Measurements from ENCODE around the gene C1orf226.

C1orf226 gene

GRCh38 chr1:162364498-162364897 lies 17.0 kb upstream of the C1orf226 start:
- H3K9me3 ChIP-seq (replicated peaks in 1 of 11) = no peaks in the 10 kb centered on the region
- H3K4me2 ChIP-seq = no peak overlapping the region
- H4K20me1 ChIP-seq = no peaks in the 10 kb centered on the region
- no peak overlapping the region for H3K9ac ChIP-seq
- H3K27me3 ChIP-seq = no peaks in the 10 kb centered on the region
- TF ChIP-seq Cebpa-rat (IDR thresholded peaks at IDR 0.05) = no peak
- H3K4me3 ChIP-seq = no peak overlapping the region
- no peaks in the 10 kb centered on the region for H3K36me3 ChIP-seq
- H3K27ac ChIP-seq = no peak overlapping the region
- H3K4me1 ChIP-seq = peaks cover 0 to 5% (median 0%) of the 10 kb centered on the region in 10 experiments; a peak in 3 of 20 replicates

- H3K9ac ChIP-seq = no peak overlapping the region
- H3K27me3 ChIP-seq = no peaks in the 10 kb centered on the region
- H3K4me3 ChIP-seq = no peak overlapping the region
- no peak for TF ChIP-seq Cebpa-rat (IDR thresholded peaks at IDR 0.05)
- H3K9me3 ChIP-seq (replicated peaks in 1 of 11) = no peaks in the 10 kb centered on the region
- no peaks in the 10 kb centered on the region for H3K36me3 ChIP-seq
- no peak overlapping the region for H3K4me2 ChIP-seq
- peaks cover 0 to 5% (median 0%) of the 10 kb centered on the region in 10 experiments; a peak in 3 of 20 replicates for H3K4me1 ChIP-seq
- H3K27ac ChIP-seq = no peak overlapping the region
- no peaks in the 10 kb centered on the region for H4K20me1 ChIP-seq
These were observed 16.1 kb upstream of the C1orf226 start for GRCh38 chr1:162365284-162366020.

- H3K4me3 ChIP-seq = no peak overlapping the region
- H3K27me3 ChIP-seq = no peaks in the 10 kb centered on the region
- TF ChIP-seq Cebpa-rat (IDR thresholded peaks at IDR 0.05) = no peak
- no peaks in the 10 kb centered on the region for H3K36me3 ChIP-seq
- no peaks in the 10 kb centered on the region for H3K9me3 ChIP-seq (replicated peaks in 1 of 11)
- H3K9ac ChIP-seq = no peak overlapping the region
- no peaks in the 10 kb centered on the region for H4K20me1 ChIP-seq
- H3K4me2 ChIP-seq = no peak overlapping the region
- peaks cover 0 to 5% (median 0%) of the 10 kb centered on the region in 10 experiments; a peak in 3 of 20 replicates for H3K4me1 ChIP-seq
- no peak overlapping the region for H3K27ac ChIP-seq
These were observed 15.4 kb upstream of the C1orf226 start for GRCh38 chr1:162366149-162366548.

DNA sequence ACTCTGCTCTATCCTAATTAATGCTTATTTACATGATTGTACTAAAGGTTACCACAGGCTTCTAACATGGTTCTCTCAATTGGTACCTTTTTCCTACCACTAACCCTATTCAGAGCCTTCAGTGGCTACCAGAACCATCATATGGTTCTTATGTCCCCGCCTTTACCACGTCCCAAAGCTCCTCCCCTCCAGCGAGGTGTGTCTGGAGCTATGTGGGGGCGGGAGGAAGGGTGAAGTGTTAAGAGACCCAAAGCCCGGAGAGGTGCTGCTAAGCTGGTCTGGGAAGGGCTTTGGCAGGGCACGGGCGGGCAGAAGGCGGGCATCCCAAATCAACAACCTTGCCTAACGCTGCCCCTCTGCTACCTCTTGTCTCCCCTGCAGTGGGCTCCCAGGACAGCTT lies 14.9 kb upstream of the C1orf226 start:
- Histone ChIP-seq H3K4me2 (no peak overlapping the region), H3K36me3 (no peaks in the 10 kb centered on the region), H4K20me1 (no peaks in the 10 kb centered on the region), H3K9ac (no peak overlapping the region), H3K9me3 (replicated peaks in 1 of 11) (no peaks in the 10 kb centered on the region), H3K4me1 (peaks cover 0 to 3% (median 0%) of the 10 kb centered on the region in 10 experiments; a peak in 4 of 20 replicates), H3K27me3 (no peaks in the 10 kb centered on the region), H3K27ac (no peak overlapping the region), H3K4me3 (no peak overlapping the region)
- TF ChIP-seq Cebpa-rat (IDR thresholded peaks at IDR 0.05) = no peak

DNA sequence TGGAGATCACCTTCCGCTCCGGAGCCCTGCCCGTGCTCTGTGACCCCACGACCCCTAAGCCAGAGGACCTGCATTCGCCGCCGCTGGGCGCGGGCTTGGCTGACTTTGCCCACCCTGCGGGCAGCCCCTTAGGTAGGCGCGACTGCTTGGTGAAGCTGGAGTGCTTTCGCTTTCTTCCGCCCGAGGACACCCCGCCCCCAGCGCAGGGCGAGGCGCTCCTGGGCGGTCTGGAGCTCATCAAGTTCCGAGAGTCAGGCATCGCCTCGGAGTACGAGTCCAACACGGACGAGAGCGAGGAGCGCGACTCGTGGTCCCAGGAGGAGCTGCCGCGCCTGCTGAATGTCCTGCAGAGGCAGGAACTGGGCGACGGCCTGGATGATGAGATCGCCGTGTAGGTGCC lies 14.5 kb upstream of the C1orf226 start:
- Histone ChIP-seq H3K27me3 (no peaks in the 10 kb centered on the region), H3K4me3 (no peak overlapping the region), H3K4me2 (no peak overlapping the region), H3K9me3 (replicated peaks in 1 of 11) (no peaks in the 10 kb centered on the region), H3K27ac (no peak overlapping the region), H3K4me1 (peaks cover 0 to 4% (median under 1%) of the 10 kb centered on the region in 10 experiments; a peak in 8 of 20 replicates), H4K20me1 (no peaks in the 10 kb centered on the region), H3K36me3 (no peaks in the 10 kb centered on the region), H3K9ac (no peak overlapping the region)
- TF ChIP-seq Cebpa-rat (IDR thresholded peaks at IDR 0.05) = no peak

DNA sequence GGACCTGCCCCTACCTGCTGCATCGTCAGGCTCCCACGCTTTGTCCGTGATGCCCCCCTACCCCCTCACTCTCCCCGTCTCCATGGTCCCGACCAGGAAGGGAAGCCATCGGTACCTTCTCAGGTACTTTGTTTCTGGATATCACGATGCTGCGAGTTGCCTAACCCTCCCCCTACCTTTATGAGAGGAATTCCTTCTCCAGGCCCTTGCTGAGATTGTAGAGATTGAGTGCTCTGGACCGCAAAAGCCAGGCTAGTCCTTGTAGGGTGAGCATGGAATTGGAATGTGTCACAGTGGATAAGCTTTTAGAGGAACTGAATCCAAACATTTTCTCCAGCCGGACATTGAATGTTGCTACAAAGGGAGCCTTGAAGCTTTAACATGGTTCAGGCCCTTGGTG lies 13.8 kb upstream of the C1orf226 start:
- Histone ChIP-seq H3K9me3 (replicated peaks in 1 of 11) (no peaks in the 10 kb centered on the region), H3K4me2 (no peak overlapping the region), H3K36me3 (no peaks in the 10 kb centered on the region), H3K27me3 (no peaks in the 10 kb centered on the region), H3K27ac (no peak overlapping the region), H3K4me1 (peaks cover 0 to 11% (median 7%) of the 10 kb centered on the region in 10 experiments; a peak in 9 of 20 replicates), H3K4me3 (no peak overlapping the region), H4K20me1 (no peaks in the 10 kb centered on the region), H3K9ac (no peak overlapping the region)
- TF ChIP-seq Cebpa-rat (IDR thresholded peaks at IDR 0.05) = no peak

DNA sequence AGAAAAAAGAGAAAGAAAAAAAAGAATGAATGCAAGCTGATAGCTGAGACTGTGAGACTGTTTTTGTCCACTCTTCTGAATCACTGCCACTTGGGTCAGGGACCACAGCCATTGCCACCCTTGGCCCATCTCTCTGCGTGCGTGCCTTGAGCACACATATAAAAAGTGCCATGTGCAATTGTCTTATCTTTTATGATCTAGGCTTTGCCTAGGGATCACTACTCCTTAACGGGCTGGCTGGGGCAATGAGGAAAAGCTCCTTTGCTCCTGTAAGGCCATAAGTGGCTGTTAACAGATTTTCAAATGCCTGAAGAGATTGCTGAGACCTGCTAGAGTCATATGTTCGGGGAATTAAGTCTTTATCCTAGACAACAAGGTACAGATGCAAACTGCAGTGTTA lies 13.1 kb upstream of the C1orf226 start:
- H3K4me1 ChIP-seq = peaks cover 0 to 13% (median 10%) of the 10 kb centered on the region in 10 experiments; a peak in 9 of 20 replicates
- H3K27ac ChIP-seq = no peak overlapping the region
- no peaks in the 10 kb centered on the region for H3K9me3 ChIP-seq (replicated peaks in 1 of 11)
- H3K9ac ChIP-seq = no peak overlapping the region
- no peak overlapping the region for H3K4me2 ChIP-seq
- H4K20me1 ChIP-seq = no peaks in the 10 kb centered on the region
- no peak for TF ChIP-seq Cebpa-rat (IDR thresholded peaks at IDR 0.05)
- no peak overlapping the region for H3K4me3 ChIP-seq
- no peaks in the 10 kb centered on the region for H3K36me3 ChIP-seq
- H3K27me3 ChIP-seq = no peaks in the 10 kb centered on the region

DNA sequence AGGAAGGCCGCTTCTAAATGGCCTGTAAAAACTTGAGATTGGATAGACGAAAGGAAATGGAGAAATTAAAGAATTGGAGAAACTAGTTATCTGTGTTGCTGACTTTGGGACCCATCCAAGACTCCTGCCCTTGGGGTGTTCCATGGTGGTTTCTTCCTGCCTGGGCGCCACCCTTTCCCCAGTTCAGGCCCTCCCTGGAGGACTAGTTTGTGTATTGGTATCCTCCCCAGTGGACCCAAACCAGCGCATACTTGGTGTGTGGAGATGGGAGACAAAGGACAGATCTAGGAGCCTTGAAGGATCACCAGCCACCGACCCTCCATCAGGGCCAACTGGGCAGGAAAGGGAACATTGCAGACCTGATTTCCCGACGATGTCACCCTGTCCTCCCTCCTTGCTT lies 12.0 kb upstream of the C1orf226 start:
- Histone ChIP-seq H3K27me3 (no peaks in the 10 kb centered on the region), H3K36me3 (no peaks in the 10 kb centered on the region), H3K27ac (no peak overlapping the region), H3K4me3 (no peak overlapping the region), H3K9me3 (replicated peaks in 1 of 11) (no peaks in the 10 kb centered on the region), H3K9ac (no peak overlapping the region), H3K4me1 (peaks cover 0 to 20% (median 11%) of the 10 kb centered on the region in 10 experiments; a peak in 9 of 20 replicates), H3K4me2 (no peak overlapping the region), H4K20me1 (no peaks in the 10 kb centered on the region)
- TF ChIP-seq Cebpa-rat (IDR thresholded peaks at IDR 0.05) = no peak

GRCh38 chr1:162370161-162370560 lies 11.4 kb upstream of the C1orf226 start:
- Histone ChIP-seq H3K9me3 (replicated peaks in 1 of 11) (no peaks in the 10 kb centered on the region), H3K4me3 (no peak overlapping the region), H3K27ac (no peak overlapping the region), H4K20me1 (no peaks in the 10 kb centered on the region), H3K4me1 (peaks cover 0 to 22% (median 11%) of the 10 kb centered on the region in 10 experiments; a peak in 9 of 20 replicates), H3K27me3 (no peaks in the 10 kb centered on the region), H3K4me2 (no peak overlapping the region), H3K9ac (no peak overlapping the region), H3K36me3 (no peaks in the 10 kb centered on the region)
- no peak for TF ChIP-seq Cebpa-rat (IDR thresholded peaks at IDR 0.05)

- H3K27me3 ChIP-seq = no peaks in the 10 kb centered on the region
- H3K4me3 ChIP-seq = no peak overlapping the region
- no peak overlapping the region for H3K9ac ChIP-seq
- H4K20me1 ChIP-seq = no peaks in the 10 kb centered on the region
- no peak overlapping the region for H3K27ac ChIP-seq
- H3K4me2 ChIP-seq = no peak overlapping the region
- H3K9me3 ChIP-seq (replicated peaks in 1 of 11) = no peaks in the 10 kb centered on the region
- TF ChIP-seq Cebpa-rat (IDR thresholded peaks at IDR 0.05) = no peak
- peaks cover 0 to 22% (median 12%) of the 10 kb centered on the region in 10 experiments; a peak in 10 of 20 replicates for H3K4me1 ChIP-seq
- H3K36me3 ChIP-seq = no peaks in the 10 kb centered on the region
These were observed 10.8 kb upstream of the C1orf226 start for GRCh38 chr1:162370721-162371120.
